Tibial nerve (tissue), 4 donors: ENCODE results near the gene FAM219A. TPM values are rescaled to one million over a fixed set of nuclear protein-coding genes. Genes with fewer than 3 reads are reported as not detected.

ENCODE experiments used
- DNase-seq, 2 donors: peaks; one replicate each; pipeline ENCODE4 v3.0.0-alpha.2; 2019; ENCODE audit warnings: low spot score in 2 of 2
- H3K27ac ChIP-seq, 4 donors: fragments of 200-600 bp; sonication (generic) in 3 of 4; one replicate each; pipeline ENCODE4 v1.5.1; 2017 to 2019; ENCODE audit warnings: mild to moderate bottlenecking in 1 of 4
- H3K27me3 ChIP-seq, 2 donors: fragments of 200-600 bp; sonication (generic) in 1 of 2; one replicate each; pipeline versions ENCODE4 v1.5.1 to v1.6.0; 2017 to 2019
- H3K36me3 ChIP-seq, 3 donors: fragments of 200-600 bp; sonication (generic); one replicate each; pipeline ENCODE4 v1.5.1; 2018 to 2019
- H3K4me1 ChIP-seq, 4 donors: fragments of 200-600 bp; sonication (generic) in 3 of 4; one replicate each; pipeline ENCODE4 v1.5.1; 2017 to 2019
- H3K4me3 ChIP-seq, 4 donors: fragments of 200-600 bp; sonication (generic) in 3 of 4; one replicate each; pipeline ENCODE4 v1.5.1; 2017 to 2019; ENCODE audit warnings: mild to moderate bottlenecking in 1 of 4, moderate library complexity in 1 of 4
- H3K9me3 ChIP-seq, 4 donors: fragments of 200-600 bp; sonication (generic) in 3 of 4; one replicate each; pipeline ENCODE4 v1.5.1; 2017 to 2019
- EP300 ChIP-seq, 2 donors: sonication (generic); formaldehyde crosslinking; IDR thresholded peaks; one replicate each; pipeline ENCODE4 v1.6.1; 2017; ENCODE audit warnings: antibody characterized with exemption in 2 of 2, mild to moderate bottlenecking in 1 of 2
- POLR2A ChIP-seq, 2 donors: fragments of 450-650 bp; IDR thresholded peaks; one replicate each; pipeline ENCODE4 v1.6.1; 2017; ENCODE audit warnings: antibody characterized with exemption in 2 of 2, mild to moderate bottlenecking in 2 of 2, moderate library complexity in 2 of 2
- WGBS, 2 donors: methylation state at CpG; one replicate each; pipeline ENCODE4 v1.1.5; 2018; 5-methylcytosine and 5-hydroxymethylcytosine counted together
- total RNA-seq, 4 donors: library from RNA; depleted of rRNA; stranded (reverse); fragments of >200 nt; gene quantifications; one replicate each; pipeline ENCODE4 v1.1.0, GENCODE V29; 2016
- TF ChIP-seq, protein P1 (sequence below), 5 experiments: fragments of 200-600 bp in 3 of 5; fragments of 450-650 bp in 2 of 5; sonication (generic) in 3 of 5; IDR thresholded peaks; one replicate each; pipeline ENCODE4 v1.5.1; 2016 to 2019; ENCODE audit warnings: antibody characterized with exemption in 5 of 5, mild to moderate bottlenecking in 3 of 5, moderate library complexity in 2 of 5

FAM219A gene
- total RNA-seq, 4 donors from 2014 or later: 8.5 to 15.6 (median 13.6) TPM

DNA sequence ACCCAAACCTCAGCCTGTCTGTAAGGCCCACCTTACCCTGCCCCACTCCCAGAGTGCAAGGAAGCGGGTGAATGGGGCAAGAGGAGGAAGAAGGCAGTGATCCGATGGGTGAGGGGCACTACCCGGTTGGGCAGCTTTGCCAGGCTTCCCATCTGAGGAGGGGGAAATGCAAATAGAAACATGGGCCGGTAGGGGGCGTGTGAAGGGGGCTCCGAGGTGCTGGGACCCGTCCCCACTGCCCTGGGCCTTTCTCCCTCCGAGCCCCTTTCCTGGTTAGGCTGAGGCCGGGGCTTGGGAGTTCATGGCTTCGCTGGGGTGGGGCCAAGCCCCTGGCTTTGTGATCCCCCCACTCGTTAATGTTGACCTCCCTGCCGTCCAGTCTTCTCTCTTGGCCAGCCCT lies 58.1 kb downstream of the FAM219A start:
- peaks cover 0 to 69% (median 0%) of the 10 kb centered on the region in 3 donors for H3K36me3 ChIP-seq
- 71 to 74% methylated on average over 12 of the region's 12 CpGs for WGBS, 2 donors

DNA sequence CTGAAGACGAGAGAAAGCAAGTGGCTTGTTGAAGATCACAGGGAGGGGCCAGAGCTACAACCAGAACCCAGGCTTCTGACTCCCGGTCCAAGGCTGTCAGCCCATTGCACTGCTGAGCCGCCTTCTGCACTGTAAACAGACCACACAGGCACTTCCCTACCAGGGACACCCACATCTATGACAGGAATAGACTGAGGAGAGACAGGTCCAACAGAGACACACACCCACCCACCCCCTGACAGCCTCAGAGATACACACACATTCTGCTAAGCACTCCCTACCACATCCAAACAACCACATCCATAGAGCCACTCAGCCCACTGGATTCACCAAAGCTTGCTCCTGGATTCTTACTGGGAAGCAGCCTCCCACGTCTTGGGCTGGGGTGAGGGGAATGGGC lies 58.6 kb downstream of the FAM219A start:
- Histone ChIP-seq H3K9me3 (no peaks in the 10 kb centered on the region), H3K27ac (no peak overlapping the region), H3K36me3 (peaks cover 0 to 64% (median 0%) of the 10 kb centered on the region in 3 donors), H3K4me3 (no peak overlapping the region), H3K4me1 (peaks cover 0 to 3% (median 0%) of the 10 kb centered on the region in 4 donors), H3K27me3 (no peaks in the 10 kb centered on the region)
- 80% methylated on average over 4 of the region's 4 CpGs for WGBS, 2 donors
- DNase-seq: no peak
- TF ChIP-seq EP300 (IDR thresholded peaks at IDR 0.05): no peak
- no peak for TF ChIP-seq POLR2A (IDR thresholded peaks at IDR 0.05)

More for the DNA sequence above, 58.1 kb downstream of the FAM219A start:
- TF ChIP-seq, protein P1, sequence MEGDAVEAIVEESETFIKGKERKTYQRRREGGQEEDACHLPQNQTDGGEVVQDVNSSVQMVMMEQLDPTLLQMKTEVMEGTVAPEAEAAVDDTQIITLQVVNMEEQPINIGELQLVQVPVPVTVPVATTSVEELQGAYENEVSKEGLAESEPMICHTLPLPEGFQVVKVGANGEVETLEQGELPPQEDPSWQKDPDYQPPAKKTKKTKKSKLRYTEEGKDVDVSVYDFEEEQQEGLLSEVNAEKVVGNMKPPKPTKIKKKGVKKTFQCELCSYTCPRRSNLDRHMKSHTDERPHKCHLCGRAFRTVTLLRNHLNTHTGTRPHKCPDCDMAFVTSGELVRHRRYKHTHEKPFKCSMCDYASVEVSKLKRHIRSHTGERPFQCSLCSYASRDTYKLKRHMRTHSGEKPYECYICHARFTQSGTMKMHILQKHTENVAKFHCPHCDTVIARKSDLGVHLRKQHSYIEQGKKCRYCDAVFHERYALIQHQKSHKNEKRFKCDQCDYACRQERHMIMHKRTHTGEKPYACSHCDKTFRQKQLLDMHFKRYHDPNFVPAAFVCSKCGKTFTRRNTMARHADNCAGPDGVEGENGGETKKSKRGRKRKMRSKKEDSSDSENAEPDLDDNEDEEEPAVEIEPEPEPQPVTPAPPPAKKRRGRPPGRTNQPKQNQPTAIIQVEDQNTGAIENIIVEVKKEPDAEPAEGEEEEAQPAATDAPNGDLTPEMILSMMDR (IDR thresholded peaks at IDR 0.05): no peak
- TF ChIP-seq POLR2A (IDR thresholded peaks at IDR 0.05) (no peak), EP300 (IDR thresholded peaks at IDR 0.05) (no peak)
- Histone ChIP-seq H3K27me3 (no peaks in the 10 kb centered on the region), H3K9me3 (no peaks in the 10 kb centered on the region), H3K27ac (no peak overlapping the region), H3K4me3 (no peak overlapping the region), H3K4me1 (peaks cover 0 to 3% (median 0%) of the 10 kb centered on the region in 4 donors)
- DNase-seq: no peak

DNA sequence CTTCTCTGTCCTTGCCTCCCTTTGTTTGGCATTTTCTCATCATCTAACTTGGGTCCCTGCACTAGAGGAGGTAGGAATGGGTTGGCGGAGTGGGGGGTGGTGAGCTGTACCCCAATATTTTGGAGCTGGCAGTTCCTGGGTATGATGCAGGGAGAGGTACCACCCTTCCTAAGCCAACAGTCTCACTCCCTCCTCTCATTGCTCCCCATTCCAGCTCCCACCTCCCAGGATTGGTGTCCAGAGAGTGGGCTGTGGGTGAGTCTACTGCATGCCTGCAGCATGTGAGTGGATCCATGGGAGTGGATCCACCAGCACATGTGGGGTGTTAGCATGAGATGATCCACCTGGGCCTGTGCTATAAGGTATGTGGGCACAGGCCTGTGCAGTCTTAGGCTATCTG lies 59.5 kb downstream of the FAM219A start:
- Histone ChIP-seq H3K27ac (no peak overlapping the region), H3K36me3 (peaks cover 0 to 59% (median 0%) of the 10 kb centered on the region in 3 donors), H3K4me1 (peaks cover 0 to 3% (median 0%) of the 10 kb centered on the region in 4 donors), H3K27me3 (no peaks in the 10 kb centered on the region), H3K4me3 (no peak overlapping the region), H3K9me3 (no peaks in the 10 kb centered on the region)
- no peak for DNase-seq
- TF ChIP-seq POLR2A (IDR thresholded peaks at IDR 0.05) (no peak), EP300 (IDR thresholded peaks at IDR 0.05) (no peak)
- TF ChIP-seq, protein P1 (IDR thresholded peaks at IDR 0.05): no peak
- WGBS, 2 donors: 100% methylated on average over 1 of the region's 1 CpG

DNA sequence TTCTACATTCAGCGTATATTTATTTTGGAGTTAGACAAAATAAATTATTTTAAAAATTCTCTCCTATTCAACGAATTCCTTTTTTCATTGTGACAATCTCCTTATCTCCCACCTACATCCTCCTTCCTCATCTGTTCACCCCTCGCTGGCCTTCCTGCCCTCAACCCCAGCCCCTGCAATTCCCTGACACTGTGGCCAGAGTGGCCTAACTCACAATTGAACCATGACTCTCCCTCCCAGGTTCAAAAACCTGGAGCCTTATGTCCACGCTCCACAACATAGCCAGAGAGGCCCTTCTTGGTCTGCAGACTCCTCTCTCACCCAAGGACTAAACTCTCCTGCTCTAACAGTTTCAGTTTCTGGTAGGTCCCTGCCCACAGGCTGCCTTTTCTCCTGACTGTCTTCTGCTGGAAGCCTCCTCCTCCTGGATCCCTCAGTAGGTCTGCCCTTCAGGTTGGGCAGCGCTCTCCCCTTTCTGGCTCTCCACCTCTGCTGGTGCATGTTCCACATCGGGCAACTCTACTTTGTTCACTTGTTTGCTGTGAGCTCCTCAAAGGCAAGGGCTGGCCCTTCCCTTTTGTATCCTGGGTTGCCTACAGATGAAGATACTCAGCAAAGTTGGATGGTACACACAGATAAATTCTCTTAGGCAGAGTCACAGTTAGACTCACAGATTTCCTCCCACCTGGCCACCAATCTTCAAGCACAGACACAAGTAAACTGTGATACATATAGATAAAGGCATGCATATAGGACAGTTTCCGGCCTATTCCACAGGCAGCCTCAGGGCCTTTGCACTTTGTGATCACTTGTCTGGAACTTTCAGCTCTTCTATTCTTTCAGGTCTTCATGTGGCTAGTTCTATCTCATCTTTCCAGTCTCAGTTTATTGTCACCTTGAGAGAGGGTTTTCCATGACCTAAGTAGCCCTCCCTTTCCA lies 61.8 kb downstream of the FAM219A start:
- H3K27ac ChIP-seq: no peak overlapping the region
- DNase-seq: no peak
- H3K36me3 ChIP-seq: peaks cover 0 to 44% (median 0%) of the 10 kb centered on the region in 3 donors
- 78 to 83% methylated on average over 7 of the region's 7 CpGs for WGBS, 2 donors
- H3K4me1 ChIP-seq: no peaks in the 10 kb centered on the region
- no peaks in the 10 kb centered on the region for H3K9me3 ChIP-seq
- no peaks in the 10 kb centered on the region for H3K27me3 ChIP-seq
- TF ChIP-seq POLR2A (IDR thresholded peaks at IDR 0.05) (no peak), EP300 (IDR thresholded peaks at IDR 0.05) (no peak)
- TF ChIP-seq, protein P1 (IDR thresholded peaks at IDR 0.05): no peak
- H3K4me3 ChIP-seq: no peak overlapping the region

DNA sequence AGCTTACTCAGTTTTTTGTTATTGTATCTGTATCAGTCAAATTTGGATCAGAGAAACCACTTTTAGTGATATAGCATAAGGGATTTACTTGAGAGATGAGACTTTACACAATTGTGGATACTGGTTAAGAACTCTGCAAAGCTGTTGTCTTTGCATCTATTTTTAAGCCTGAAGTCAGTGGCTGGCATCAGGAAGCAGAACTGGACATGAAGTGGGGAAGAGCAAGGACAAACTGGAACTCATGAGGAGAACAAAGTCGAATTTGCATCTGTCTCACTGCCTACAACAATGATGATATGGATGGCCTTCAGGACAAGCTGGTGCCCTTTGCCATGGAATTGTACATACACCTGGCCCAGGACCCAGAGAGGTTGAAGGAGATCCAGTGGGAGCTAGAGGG lies 65.9 kb downstream of the FAM219A start:
- H3K4me3 ChIP-seq: no peak overlapping the region
- H3K4me1 ChIP-seq: no peaks in the 10 kb centered on the region
- H3K27ac ChIP-seq: no peak overlapping the region
- H3K9me3 ChIP-seq: no peaks in the 10 kb centered on the region
- TF ChIP-seq EP300 (IDR thresholded peaks at IDR 0.05) (no peak), POLR2A (IDR thresholded peaks at IDR 0.05) (no peak)
- TF ChIP-seq, protein P1 (IDR thresholded peaks at IDR 0.05): no peak
- peaks cover 0 to 4% (median 0%) of the 10 kb centered on the region in 3 donors for H3K36me3 ChIP-seq
- no peak for DNase-seq
- 42 to 69% methylated on average over 1 of the region's 1 CpG for WGBS, 2 donors
- H3K27me3 ChIP-seq: no peaks in the 10 kb centered on the region
